ENCODE measurements around the gene SYT5. TPM values are rescaled to one million over a fixed set of nuclear protein-coding genes. Genes with fewer than 3 reads are reported as not detected.

The SYT5 gene
- total RNA-seq, 1 experiment from 2014 or later, result 2.3 TPM

GRCh38 chr19:55145232-55145631, 34.9 kb downstream of the SYT5 start:
- Histone ChIP-seq H3K27me3 (ENCODE audit: insufficient read depth, low read length) (no peaks in the 10 kb centered on the region), H2AFZ (ENCODE audit: low read depth, low read length, poor library complexity, severe bottlenecking) (no peak overlapping the region), H3K4me3 (replicated peaks in 1 of 2; ENCODE audit: low read depth in 1 of 2, low read length in 2 of 2) (peak overlapping the region; percentile 60 to 69), H3K79me2 (ENCODE audit: insufficient read depth, low read length) (peaks cover 4% of the 10 kb centered on the region), H3K9ac (ENCODE audit: low read length) (peak overlapping the region; percentile 57), H3K36me3 (ENCODE audit: control insufficient read depth in 1 of 2, insufficient read depth in 2 of 2, low read length in 2 of 2) (no peaks in the 10 kb centered on the region), H3K9me3 (ENCODE audit: control insufficient read depth in 1 of 2, insufficient read depth in 1 of 2, low read depth in 1 of 2, low read length in 2 of 2) (no peaks in the 10 kb centered on the region), H3K4me2 (ENCODE audit: low read length) (peak overlapping the region; percentile 88), H3K27ac (ENCODE audit: low read depth, low read length) (peak overlapping the region; percentile 34; the same call in 1 of the 2 replicates), H3K9me2 (ENCODE audit: insufficient read depth) (no peaks in the 10 kb centered on the region), H3K4me1 (ENCODE audit: control insufficient read depth in 1 of 2, insufficient read depth in 2 of 2, low read length in 2 of 2) (peaks cover 14 to 60% of the 10 kb centered on the region in 2 experiments), H4K20me1 (ENCODE audit: insufficient read depth) (no peaks in the 10 kb centered on the region)
- POLR2A ChIA-PET, result interaction anchor here (1.9 to 2.9 kb wide), 2 partner anchors 15 to 28 kb away, joined by 10 to 24 read pairs; partner anchors contain the start of gene PPP1R12C
- no peak for ATAC-seq
- RAD21 ChIA-PET (ENCODE audit: low non-redundant PET in 1 of 2, low total read pairs in 2 of 2, uncharacterized antibody in 2 of 2, unreplicated experiment in 2 of 2), result no interaction called here
- intact Hi-C loops (cut with micrococcal nuclease), result loop anchor here (10.0 kb wide), 1 partner anchor 490 kb away; no protein-coding TSS in a partner anchor
- TF ChIP-seq ZNF274 (IDR thresholded peaks at IDR 0.05; ENCODE audit: low read depth, low read length), result no peak
- no peak for TF ChIP-seq POLR2AphosphoS5 (IDR thresholded peaks at IDR 0.05; ENCODE audit: low read depth, low read length)
- no peak for TF ChIP-seq ATF3 (IDR thresholded peaks at IDR 0.05)
- no peak for DNase-seq (ENCODE audit: low read depth, low spot score)
- no TSS peak for BruUV-seq (replicated peaks)
- CTCF ChIA-PET, result interaction anchor here (2.0 to 4.4 kb wide), 2 partner anchors 11 to 15 kb away, joined by 9 to 53 read pairs; no protein-coding TSS in a partner anchor

DNA sequence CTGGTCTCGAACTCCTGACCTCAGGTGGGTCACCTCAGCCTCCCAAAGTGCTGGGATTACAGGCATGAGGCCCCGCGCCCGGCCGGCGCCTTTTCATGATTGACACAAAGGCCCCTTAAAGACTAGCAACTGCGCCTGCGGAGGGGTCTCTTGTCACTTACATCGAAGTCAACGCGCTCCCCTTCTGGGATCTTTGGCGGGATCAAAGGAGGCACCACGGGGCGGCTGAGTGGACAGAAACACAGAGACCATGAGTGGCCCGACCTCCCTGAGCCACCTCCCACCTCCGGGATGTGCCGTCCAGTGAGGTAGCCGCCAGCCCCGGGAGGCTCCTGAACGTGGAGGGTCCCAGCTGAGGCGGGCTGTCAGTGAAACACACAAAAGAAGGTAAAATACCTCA, 38.4 kb downstream of the SYT5 start:
- DNase-seq (ENCODE audit: low read depth, low spot score) (no peak), ATAC-seq (no peak)
- intact Hi-C loops (cut with micrococcal nuclease), result loop anchor here (1.0 to 10.0 kb wide), 2 partner anchors 277 to 493 kb away; no protein-coding TSS in a partner anchor
- H3K79me2 ChIP-seq (ENCODE audit: insufficient read depth, low read length), result peaks cover 4% of the 10 kb centered on the region
- no peaks in the 10 kb centered on the region for H3K9me2 ChIP-seq (ENCODE audit: insufficient read depth)
- H3K36me3 ChIP-seq (ENCODE audit: control insufficient read depth in 1 of 2, insufficient read depth in 2 of 2, low read length in 2 of 2), result peaks cover 0 to 2% of the 10 kb centered on the region in 2 experiments; a peak in 1 of 4 replicates
- peaks cover 4 to 26% of the 10 kb centered on the region in 2 experiments; a peak in 3 of 4 replicates for H3K4me1 ChIP-seq (ENCODE audit: control insufficient read depth in 1 of 2, insufficient read depth in 2 of 2, low read length in 2 of 2)
- CTCF ChIA-PET, result interaction anchor here (0.6 to 1.7 kb wide), 16 partner anchors 10 to 513 kb away, joined by 3 to 21 read pairs (median 4); partner anchors contain the start of genes DNAAF3, KMT5C, PPP1R12C and TMEM238
- POLR2A ChIA-PET, result interaction anchor here (1.0 to 1.2 kb wide), 3 partner anchors 24 to 266 kb away, joined by 3 to 7 read pairs (median 4); partner anchors contain the start of genes DNAAF3 and UBE2S
- no peak overlapping the region for H2AFZ ChIP-seq (ENCODE audit: low read depth, low read length, poor library complexity, severe bottlenecking)
- peak overlapping the region; percentile 17; the same call in 1 of the 2 replicates for H3K4me2 ChIP-seq (ENCODE audit: low read length)
- no peaks in the 10 kb centered on the region for H3K27me3 ChIP-seq (ENCODE audit: insufficient read depth, low read length)
- H3K27ac ChIP-seq (ENCODE audit: low read depth, low read length), result no peak overlapping the region
- H3K9me3 ChIP-seq (ENCODE audit: control insufficient read depth in 1 of 2, insufficient read depth in 1 of 2, low read depth in 1 of 2, low read length in 2 of 2), result no peaks in the 10 kb centered on the region
- no peak overlapping the region for H3K9ac ChIP-seq (ENCODE audit: low read length)
- RAD21 ChIA-PET (ENCODE audit: low non-redundant PET in 1 of 2, low total read pairs in 2 of 2, uncharacterized antibody in 2 of 2, unreplicated experiment in 2 of 2), result interaction anchor here (0.7 to 1.5 kb wide), 6 partner anchors 18 to 312 kb away, joined by 3 to 9 read pairs (median 3); partner anchors contain the start of gene DNAAF3 (in 1 of the 2)
- H3K4me3 ChIP-seq (replicated peaks in 1 of 2; ENCODE audit: low read depth in 1 of 2, low read length in 2 of 2), result no peak overlapping the region
- BruUV-seq (replicated peaks), result no TSS peak
- TF ChIP-seq ZBTB33 (IDR thresholded peaks at IDR 0.05; ENCODE audit: extremely low read depth, insufficient replicate concordance, low read length), result no peak
- no peak for TF ChIP-seq CEBPB (IDR thresholded peaks at IDR 0.05; ENCODE audit: low read depth)
- no peak for TF ChIP-seq ELF1 (IDR thresholded peaks at IDR 0.05; ENCODE audit: borderline replicate concordance, low read depth)
- TF ChIP-seq TCF7L2 (IDR thresholded peaks at IDR 0.05; ENCODE audit: borderline replicate concordance, extremely low read depth, insufficient read depth, insufficient read length), result no peak
- TF ChIP-seq POLR2A (IDR thresholded peaks at IDR 0.05; ENCODE audit: borderline replicate concordance, extremely low read depth, insufficient read depth, insufficient read length), result no peak
- H4K20me1 ChIP-seq (ENCODE audit: insufficient read depth), result no peaks in the 10 kb centered on the region
